HG03439 (cell line): ENCODE measurements around the gene SLC2A6.

Experiments used
- ATAC-seq: cut with Tn5 transposase; IDR thresholded peaks from one replicate; pipeline ENCODE4 v1.9.1; 2021; ENCODE audit warnings: mild to moderate bottlenecking, moderate library complexity; ENCODE audit not compliant: unreplicated experiment

SLC2A6 gene

GRCh38 chr9:133515615-133516255, 36.8 kb upstream of the SLC2A6 start:
- no peak for ATAC-seq

GRCh38 chr9:133515240-133515610, 36.3 kb upstream of the SLC2A6 start:
- no peak for ATAC-seq

- ATAC-seq, result no peak
Measured at GRCh38 chr9:133514460-133515239, 35.8 kb upstream of the SLC2A6 start.

GRCh38 chr9:133513214-133514100, 34.6 kb upstream of the SLC2A6 start:
- ATAC-seq, result no peak

- no peak for ATAC-seq
Measured at GRCh38 chr9:133512253-133513213, 33.6 kb upstream of the SLC2A6 start.

GRCh38 chr9:133511607-133512006, 32.7 kb upstream of the SLC2A6 start:
- ATAC-seq, result no peak

- ATAC-seq, result no peak
Measured at GRCh38 chr9:133510926-133511505, 32.1 kb upstream of the SLC2A6 start.

- no peak for ATAC-seq
Measured at GRCh38 chr9:133509179-133510083, 30.5 kb upstream of the SLC2A6 start.

GRCh38 chr9:133508046-133508445, 29.1 kb upstream of the SLC2A6 start:
- no peak for ATAC-seq

GRCh38 chr9:133507246-133507965, 28.5 kb upstream of the SLC2A6 start:
- ATAC-seq, result no peak

- no peak for ATAC-seq
Measured at GRCh38 chr9:133506653-133507038, 27.7 kb upstream of the SLC2A6 start.

- no peak for ATAC-seq
Measured at GRCh38 chr9:133505901-133506652, 27.2 kb upstream of the SLC2A6 start.

- ATAC-seq, result no peak
Measured at GRCh38 chr9:133505186-133505830, 26.4 kb upstream of the SLC2A6 start.

GRCh38 chr9:133502112-133502511, 23.2 kb upstream of the SLC2A6 start:
- ATAC-seq, result no peak

GRCh38 chr9:133499892-133500270, 21.0 kb upstream of the SLC2A6 start:
- ATAC-seq, result no peak

- no peak for ATAC-seq
Measured at GRCh38 chr9:133499132-133499891, 20.4 kb upstream of the SLC2A6 start.
